Type B pancreatic cell (in vitro differentiated cells): Measurements from ENCODE around the gene MYOT. TPM values are rescaled to one million over a fixed set of nuclear protein-coding genes. Genes with fewer than 3 reads are reported as not detected.

ENCODE experiments used
- DNase-seq: peaks from one replicate; pipeline ENCODE4 v3.0.0; 2021; ENCODE audit warnings: mixed read lengths; ENCODE audit not compliant: unreplicated experiment; ENCODE audit errors: extremely low spot score
- H3K27ac Mint-ChIP-seq: 2 replicates; pipeline ENCODE4 v1.8.0; 2021; ENCODE audit warnings: mild to moderate bottlenecking, mixed read lengths
- H3K27me3 Mint-ChIP-seq: 2 replicates; pipeline ENCODE4 v1.8.0; 2021; ENCODE audit warnings: mixed read lengths
- H3K36me3 Mint-ChIP-seq: 2 replicates; pipeline ENCODE4 v1.8.0; 2021; ENCODE audit warnings: mixed read lengths
- H3K4me1 Mint-ChIP-seq: one replicate; pipeline ENCODE4 v1.8.0; 2021; ENCODE audit warnings: mixed read lengths; ENCODE audit not compliant: unreplicated experiment
- H3K4me3 Mint-ChIP-seq: 2 replicates; pipeline ENCODE4 v1.8.0; 2021; ENCODE audit warnings: mild to moderate bottlenecking, mixed read lengths
- H3K9me3 Mint-ChIP-seq: 2 replicates; pipeline ENCODE4 v1.8.0; 2021; ENCODE audit warnings: mixed read lengths
- CTCF ChIP-seq: fragments of 200-600 bp; sonication (generic); conservative IDR thresholded peaks from 2 replicates; pipeline ENCODE4 v1.5.0; 2021; ENCODE audit warnings: antibody characterized with exemption, mild to moderate bottlenecking
- total RNA-seq: library from RNA; stranded (reverse); gene quantifications from 2 replicates; pipeline ENCODE4 v1.2.1, GENCODE V29; 2021; ENCODE audit warnings: low replicate concordance

Gene MYOT
- total RNA-seq, 1 donor from 2014 or later = 0.56 TPM

DNA sequence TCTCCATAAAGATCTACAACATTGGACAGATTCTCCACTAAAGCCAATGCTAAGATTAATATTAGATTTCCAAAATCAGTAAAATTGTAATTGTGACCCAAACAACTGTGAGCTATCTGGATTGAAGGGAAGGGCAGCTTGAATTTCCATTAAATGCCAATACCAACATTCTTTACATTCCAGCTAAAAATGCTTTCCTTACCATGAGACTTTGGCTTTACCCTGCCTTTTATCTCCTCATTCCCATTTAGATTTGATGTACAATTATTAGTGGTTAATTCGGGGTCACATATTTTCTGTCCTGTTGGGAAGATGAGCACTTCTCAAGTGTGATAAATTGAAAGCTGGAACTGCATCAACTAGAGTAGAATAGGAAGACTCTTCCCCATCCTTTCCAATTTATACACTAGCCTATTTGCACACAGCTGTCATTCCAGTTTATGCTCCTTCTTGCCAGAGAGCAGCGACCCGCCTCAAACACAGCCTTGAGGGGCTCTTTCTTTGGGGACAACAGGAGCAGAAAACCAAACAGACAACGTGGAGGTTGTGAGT lies 33.1 kb upstream of the MYOT start:
- Mint-ChIP-seq H3K27ac (peak overlapping the region; percentile 21), H3K27me3 (peaks cover 9% of the 10 kb centered on the region), H3K9me3 (no peaks in the 10 kb centered on the region), H3K36me3 (no peaks in the 10 kb centered on the region), H3K4me1 (peaks cover 15% of the 10 kb centered on the region), H3K4me3 (peak overlapping the region; percentile 20)
- no peak for DNase-seq
- TF ChIP-seq CTCF = no peak

DNA sequence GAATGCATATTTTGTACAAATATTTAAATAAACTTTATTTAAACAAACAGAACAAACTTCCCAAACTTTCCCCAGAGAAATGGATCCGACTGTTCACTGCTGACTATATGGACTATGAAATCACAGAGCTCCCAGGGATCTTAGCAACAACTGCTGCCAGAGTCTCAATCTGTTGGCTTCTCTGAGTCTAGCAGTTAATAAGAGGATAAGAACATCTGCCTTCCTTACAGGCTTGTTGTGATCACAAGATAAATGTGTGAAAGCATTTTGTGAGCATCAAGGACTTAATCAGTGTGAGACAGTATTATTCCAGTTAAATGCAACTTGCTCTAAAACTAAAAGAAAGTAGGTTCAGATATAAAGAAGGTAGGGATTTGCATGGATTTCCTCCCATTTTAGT lies 31.4 kb upstream of the MYOT start:
- no peak overlapping the region for H3K27ac Mint-ChIP-seq
- peaks cover 9% of the 10 kb centered on the region for H3K27me3 Mint-ChIP-seq
- no peak for DNase-seq
- H3K4me1 Mint-ChIP-seq = peaks cover 15% of the 10 kb centered on the region
- no peak overlapping the region for H3K4me3 Mint-ChIP-seq
- no peaks in the 10 kb centered on the region for H3K9me3 Mint-ChIP-seq
- H3K36me3 Mint-ChIP-seq = no peaks in the 10 kb centered on the region
- TF ChIP-seq CTCF = no peak

GRCh38 chr5:137836997-137837396 lies 30.7 kb upstream of the MYOT start:
- Mint-ChIP-seq H3K36me3 (no peaks in the 10 kb centered on the region), H3K27me3 (peaks cover 9% of the 10 kb centered on the region), H3K4me1 (peaks cover 15% of the 10 kb centered on the region), H3K9me3 (no peaks in the 10 kb centered on the region), H3K4me3 (no peak overlapping the region), H3K27ac (no peak overlapping the region)
- TF ChIP-seq CTCF = no peak
- DNase-seq = no peak

DNA sequence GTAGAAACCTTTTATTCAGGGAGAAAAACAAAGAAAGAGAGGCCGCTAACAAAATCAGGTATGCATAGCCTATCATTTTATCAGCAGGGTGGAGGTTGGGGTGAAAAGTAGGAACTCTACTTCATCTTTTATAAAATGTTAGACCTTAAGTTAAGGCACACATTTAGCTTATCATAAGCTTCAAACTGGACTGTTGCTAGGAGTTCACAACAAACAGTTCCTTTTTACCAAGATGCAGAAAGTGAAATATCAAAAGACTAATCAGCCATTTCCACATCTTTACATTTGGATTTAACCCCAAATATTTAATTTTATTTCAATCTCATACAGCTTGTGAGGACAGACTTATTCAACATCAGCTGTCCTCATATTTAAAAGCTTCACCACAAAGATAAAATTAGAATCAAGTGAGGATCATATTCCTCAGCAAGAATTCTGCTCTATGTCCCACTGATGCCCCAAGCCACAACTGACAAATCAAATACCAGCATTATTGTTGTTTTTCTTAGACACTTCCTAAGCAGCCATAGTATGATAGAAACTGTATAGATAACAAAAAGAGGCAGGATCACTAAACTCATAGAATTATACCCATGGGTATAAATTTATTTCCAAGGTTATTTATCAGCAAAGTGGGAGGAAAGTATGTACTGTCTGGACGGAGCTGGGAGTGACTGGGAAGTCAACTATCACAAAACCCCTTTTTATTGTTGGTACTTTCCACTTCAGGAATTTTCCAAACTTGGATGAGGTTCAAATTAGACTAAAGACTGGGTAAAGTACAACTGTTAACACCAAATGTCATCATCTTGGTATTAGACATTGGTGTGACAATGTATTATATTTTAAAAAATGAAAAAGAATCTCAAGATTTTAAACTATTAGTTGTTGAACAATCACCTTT lies 29.9 kb upstream of the MYOT start:
- TF ChIP-seq CTCF = no peak
- Mint-ChIP-seq H3K27ac (no peak overlapping the region), H3K27me3 (peaks cover 9% of the 10 kb centered on the region), H3K4me1 (peaks cover 15% of the 10 kb centered on the region), H3K4me3 (no peak overlapping the region), H3K9me3 (no peaks in the 10 kb centered on the region), H3K36me3 (no peaks in the 10 kb centered on the region)
- no peak for DNase-seq

DNA sequence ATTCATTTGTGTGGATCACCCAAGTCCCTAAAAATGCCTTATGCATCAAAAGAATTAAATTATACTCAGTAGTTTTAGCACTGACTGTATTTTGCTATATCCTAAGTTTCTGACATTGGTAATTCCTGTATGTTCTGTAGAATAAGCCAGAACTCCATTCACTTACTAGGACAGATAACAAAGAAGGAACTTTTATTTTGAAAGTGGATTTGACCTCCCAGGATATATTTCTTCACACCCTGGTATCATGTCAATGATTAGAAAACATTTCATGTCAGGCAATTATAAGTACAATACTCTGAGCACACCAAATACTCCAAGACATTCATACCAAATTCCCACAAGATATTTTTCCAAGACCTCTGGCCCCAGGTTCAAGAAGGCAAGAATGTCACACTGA lies 28.7 kb upstream of the MYOT start:
- DNase-seq = no peak
- H3K36me3 Mint-ChIP-seq = no peaks in the 10 kb centered on the region
- no peak overlapping the region for H3K27ac Mint-ChIP-seq
- H3K27me3 Mint-ChIP-seq = peaks cover 9% of the 10 kb centered on the region
- peaks cover 12% of the 10 kb centered on the region for H3K4me1 Mint-ChIP-seq
- no peak overlapping the region for H3K4me3 Mint-ChIP-seq
- no peaks in the 10 kb centered on the region for H3K9me3 Mint-ChIP-seq
- TF ChIP-seq CTCF = no peak
